Vagina (tissue), 2 donors: ENCODE measurements around the gene TSACC. TPM values are rescaled to one million over a fixed set of nuclear protein-coding genes. Genes with fewer than 3 reads are reported as not detected.

Source experiments
- DNase-seq, 2 donors: peaks; one replicate each; pipeline ENCODE4 v3.0.0-alpha.2; 2017; ENCODE audit errors: extremely low spot score in 2 of 2
- H3K27ac ChIP-seq: fragments of 200-600 bp; sonication (generic); one replicate; pipeline ENCODE4 v1.5.1; 2019
- H3K27me3 ChIP-seq: fragments of 200-600 bp; sonication (generic); one replicate; pipeline ENCODE4 v1.5.1; 2019
- H3K36me3 ChIP-seq, 2 donors: fragments of 200-600 bp; sonication (generic); one replicate each; pipeline ENCODE4 v1.5.1; 2017 to 2019
- H3K4me1 ChIP-seq: fragments of 200-600 bp; sonication (generic); one replicate; pipeline ENCODE4 v1.5.1; 2019
- H3K4me3 ChIP-seq, 2 donors: fragments of 200-600 bp; sonication (generic); 1 replicate in 1 of 2; 2 replicates in 1 of 2; pipeline ENCODE4 v1.5.1; 2016 to 2019
- H3K9me3 ChIP-seq: fragments of 200-600 bp; sonication (generic); one replicate; pipeline ENCODE4 v1.5.1; 2019
- CTCF ChIP-seq, 3 experiments: fragments of 450-650 bp in 2 of 3; fragments of 200-600 bp in 1 of 3; sonication (generic) in 1 of 3; IDR thresholded peaks; one replicate each; pipeline ENCODE4 v1.5.1; 2017 to 2019; ENCODE audit warnings: antibody characterized with exemption in 3 of 3, mild to moderate bottlenecking in 2 of 3, moderate library complexity in 2 of 3
- POLR2A ChIP-seq, 2 donors: fragments of 450-650 bp; IDR thresholded peaks; one replicate each; pipeline ENCODE4 v1.6.1; 2017; ENCODE audit warnings: antibody characterized with exemption in 2 of 2, mild to moderate bottlenecking in 2 of 2, moderate library complexity in 2 of 2
- POLR2AphosphoS5 ChIP-seq, 2 donors: sonication (generic); formaldehyde crosslinking; IDR thresholded peaks; one replicate each; pipeline ENCODE4 v1.9.0; 2017; ENCODE audit warnings: antibody characterized with exemption in 2 of 2, mild to moderate bottlenecking in 2 of 2, low read depth in 1 of 2; ENCODE audit not compliant: insufficient read depth in 1 of 2
- intact Hi-C: fragments of 100-400 bp; cut with DNase I; formaldehyde crosslinking; loops from one replicate; pipeline ENCODE4 v1.15.1; 2023
- total RNA-seq: library from RNA; depleted of rRNA; stranded (reverse); fragments of >200 nt; gene quantifications from one replicate; pipeline ENCODE4 v1.2.3, GENCODE V29; 2016

TSACC gene
- total RNA-seq, 1 donor from 2014 or later: not detected

DNA sequence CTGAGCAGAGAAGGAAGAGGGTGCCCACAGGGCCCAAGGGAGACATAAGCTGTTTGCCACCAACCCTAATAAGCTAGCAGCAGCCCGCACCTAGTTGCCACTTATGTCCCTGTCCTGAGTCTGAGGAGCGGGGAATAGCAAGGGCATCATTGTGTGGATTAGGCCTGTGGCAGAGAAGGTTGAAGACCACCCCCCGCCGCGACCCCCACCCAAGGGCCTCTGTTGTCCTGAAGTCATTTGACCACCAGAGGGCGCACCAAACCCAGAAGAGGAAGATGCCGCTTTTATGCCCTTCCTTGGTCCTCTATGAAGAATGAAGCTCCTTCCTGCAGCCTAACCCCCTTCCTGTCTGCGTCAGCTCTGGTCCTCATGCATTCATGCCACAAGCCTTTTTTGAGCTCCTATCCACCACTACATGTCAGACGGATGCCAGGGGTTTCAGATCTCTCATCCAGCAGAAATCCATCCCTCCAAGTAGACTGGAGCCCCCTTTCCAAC is 47.3 kb downstream of the TSACC start:
- Histone ChIP-seq H3K27me3 (no peaks in the 10 kb centered on the region), H3K27ac (no peak overlapping the region), H3K9me3 (no peaks in the 10 kb centered on the region), H3K4me3 (no peak overlapping the region), H3K4me1 (no peaks in the 10 kb centered on the region), H3K36me3 (no peaks in the 10 kb centered on the region)
- no peak for TF ChIP-seq POLR2A (IDR thresholded peaks at IDR 0.05)
- TF ChIP-seq CTCF (IDR thresholded peaks at IDR 0.05): peak; percentile 81 to 92 (median 89)
- intact Hi-C loops: loop anchor here (5.0 to 10.0 kb wide), 3 partner anchors 52 to 272 kb away; no protein-coding TSS in a partner anchor
- no peak for DNase-seq

GRCh38 chr1:156386134-156386901 is 48.0 kb downstream of the TSACC start:
- no peaks in the 10 kb centered on the region for H3K9me3 ChIP-seq
- no peaks in the 10 kb centered on the region for H3K36me3 ChIP-seq
- no peak overlapping the region for H3K27ac ChIP-seq
- H3K4me3 ChIP-seq: no peak overlapping the region
- H3K27me3 ChIP-seq: no peaks in the 10 kb centered on the region
- H3K4me1 ChIP-seq: no peaks in the 10 kb centered on the region
- intact Hi-C loops: loop anchor here (5.0 to 10.0 kb wide), 3 partner anchors 51 to 271 kb away; no protein-coding TSS in a partner anchor
- DNase-seq: no peak
- TF ChIP-seq POLR2A (IDR thresholded peaks at IDR 0.05) (no peak), POLR2AphosphoS5 (IDR thresholded peaks at IDR 0.05; ENCODE audit: insufficient read depth in 1 of 2, low read depth in 1 of 2) (no peak)

- H3K27me3 ChIP-seq: no peaks in the 10 kb centered on the region
- no peak overlapping the region for H3K4me3 ChIP-seq
Observed at GRCh38 chr1:156386949-156387869, 48.9 kb downstream of the TSACC start.

DNA sequence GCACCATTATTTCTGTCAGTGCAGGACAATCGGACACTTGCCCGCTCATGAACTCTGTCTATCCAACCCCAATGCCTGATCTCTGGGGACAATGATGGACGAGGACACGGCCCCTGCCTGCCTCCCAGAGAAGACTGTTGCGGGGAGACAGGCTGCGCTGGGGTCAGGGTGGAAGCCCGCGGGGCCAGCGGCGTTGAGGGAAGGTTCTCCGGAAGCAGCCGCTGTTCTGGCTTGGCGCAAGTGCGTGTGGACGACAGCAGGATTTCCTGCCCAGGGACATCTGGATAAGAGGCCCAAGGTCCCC is 49.5 kb downstream of the TSACC start:
- H3K27me3 ChIP-seq: no peaks in the 10 kb centered on the region
- no peak for DNase-seq
- H3K4me1 ChIP-seq: no peaks in the 10 kb centered on the region
- no peak overlapping the region for H3K4me3 ChIP-seq
- H3K9me3 ChIP-seq: no peaks in the 10 kb centered on the region
- intact Hi-C loops: loop anchor here (5.0 to 10.0 kb wide), 3 partner anchors 49 to 269 kb away; no protein-coding TSS in a partner anchor
- H3K27ac ChIP-seq: no peak overlapping the region
- TF ChIP-seq POLR2AphosphoS5 (IDR thresholded peaks at IDR 0.05; ENCODE audit: insufficient read depth in 1 of 2, low read depth in 1 of 2) (no peak), POLR2A (IDR thresholded peaks at IDR 0.05) (no peak)
- no peaks in the 10 kb centered on the region for H3K36me3 ChIP-seq

More at GRCh38 chr1:156386949-156387869, 48.9 kb downstream of the TSACC start:
- Histone ChIP-seq H3K4me1 (no peaks in the 10 kb centered on the region), H3K36me3 (no peaks in the 10 kb centered on the region), H3K27ac (no peak overlapping the region), H3K9me3 (no peaks in the 10 kb centered on the region)
- intact Hi-C loops: loop anchor here (5.0 to 10.0 kb wide), 3 partner anchors 50 to 270 kb away; no protein-coding TSS in a partner anchor
- TF ChIP-seq CTCF (IDR thresholded peaks at IDR 0.05): no peak
- TF ChIP-seq POLR2A (IDR thresholded peaks at IDR 0.05): no peak
- TF ChIP-seq POLR2AphosphoS5 (IDR thresholded peaks at IDR 0.05; ENCODE audit: insufficient read depth in 1 of 2, low read depth in 1 of 2): no peak
- DNase-seq: no peak

- H3K4me1 ChIP-seq: no peaks in the 10 kb centered on the region
- no peaks in the 10 kb centered on the region for H3K9me3 ChIP-seq
- H3K36me3 ChIP-seq: no peaks in the 10 kb centered on the region
- DNase-seq: no peak
- no peak overlapping the region for H3K27ac ChIP-seq
- intact Hi-C loops: loop anchor here (5.0 to 10.0 kb wide), 3 partner anchors 49 to 269 kb away; no protein-coding TSS in a partner anchor
- TF ChIP-seq POLR2A (IDR thresholded peaks at IDR 0.05) (no peak), CTCF (IDR thresholded peaks at IDR 0.05) (no peak)
- peak overlapping the region in 1 of 2 donors; percentile 28 for H3K4me3 ChIP-seq
- H3K27me3 ChIP-seq: no peaks in the 10 kb centered on the region
Observed at GRCh38 chr1:156388174-156389137, 50.1 kb downstream of the TSACC start.
